GM12878 (cell line): ENCODE results near the gene SEPHS2. TPM values are rescaled to one million over a fixed set of nuclear protein-coding genes. Genes with fewer than 3 reads are reported as not detected.
A peak's percentile ranks its signal among the peaks of the same experiment; 100 is the strongest.
"Not testable (repeated sequence)": the region's sequence is repeated elsewhere in the genome, so short reads cannot be mapped to it uniquely, and the experiment has no call there.

ENCODE experiments used
- ATAC-seq: fragments of 200-7000 bp; cut with Tn5 transposase; 3 replicates; pipeline ENCODE4 v1.9.1; 2020; ENCODE audit warnings: mild to moderate bottlenecking, moderate library complexity
- BruUV-seq: library from RNA; stranded (reverse); fragments of 400-500 nt; replicated peaks from 2 replicates; lab custom pipeline; 2021; lab: Mats Ljungman, UMichigan
- CTCF ChIA-PET: fragments of 300-600 bp; sonication (Branson Sonifier 250); formaldehyde crosslinking; extraction: SDS; loops from one replicate; lab custom pipeline; 2021; ENCODE audit warnings: inconsistent platforms; lab: Yijun Ruan, JAX
- POLR2A ChIA-PET: fragments of 350-600 bp; formaldehyde crosslinking; extraction: SDS; loops from one replicate; lab custom pipeline; 2021; ENCODE audit warnings: inconsistent platforms; lab: Charles Lee
- RAD21 ChIA-PET: fragments of 300-600 bp; sonication (Branson Sonifier 250); formaldehyde crosslinking; loops from one replicate; lab custom pipeline; 2023; ENCODE audit warnings: antibody characterized with exemption; ENCODE audit not compliant: unreplicated experiment; lab: Charles Lee
- SMC1A ChIA-PET: fragments of 300-600 bp; sonication (Branson Sonifier 250); formaldehyde crosslinking; loops from one replicate; lab custom pipeline; 2023; ENCODE audit not compliant: unreplicated experiment, uncharacterized antibody; lab: Charles Lee
- DNase-seq: peaks from one replicate; pipeline ENCODE4 v3.0.0-alpha.2; 2011; ENCODE audit warnings: low read depth, low spot score
- FAIRE-seq: peaks from 3 replicates; lab custom pipeline; 2011; peaks lifted over from hg19 to GRCh38; lab: Jason Lieb, UNC
- H2AFZ ChIP-seq: 2 replicates; pipeline ENCODE4 v1.6.0; 2011; ENCODE audit warnings: low read depth, low read length, control low read depth; ENCODE audit not compliant: control insufficient read depth
- H3K27ac ChIP-seq: 2 replicates; pipeline ENCODE4 v1.5.1; 2011; ENCODE audit warnings: control low read depth; ENCODE audit not compliant: control insufficient read depth, insufficient read depth
- H3K27me3 ChIP-seq, 2 experiments: replicated peaks in 1 of 2; 2 replicates each; pipeline versions ENCODE4 v1.6.0 to v1.6.1; 2011; ENCODE audit warnings: low read length in 1 of 2; ENCODE audit not compliant: control insufficient read depth in 2 of 2, insufficient read depth in 2 of 2
- H3K36me3 ChIP-seq, 2 experiments: 2 replicates each; pipeline ENCODE4 v1.5.1; 2011; ENCODE audit warnings: low read length in 1 of 2; ENCODE audit not compliant: control insufficient read depth in 2 of 2, insufficient read depth in 2 of 2
- H3K4me1 ChIP-seq: 2 replicates; pipeline ENCODE4 v1.6.1; 2011; ENCODE audit warnings: mild to moderate bottlenecking, low read length, moderate library complexity, mixed read lengths; ENCODE audit not compliant: control insufficient read depth, insufficient read depth
- H3K4me2 ChIP-seq: 2 replicates; pipeline ENCODE4 v1.6.0; 2011; ENCODE audit warnings: control low read depth; ENCODE audit not compliant: control insufficient read depth, insufficient read depth
- H3K4me3 ChIP-seq: fragments of 200-600 bp; sonication (generic); 2 replicates; pipeline ENCODE4 v1.5.1; 2016
- H3K79me2 ChIP-seq: 2 replicates; pipeline ENCODE4 v1.6.0; 2011; ENCODE audit warnings: low read length; ENCODE audit not compliant: control insufficient read depth, insufficient read depth
- H3K9ac ChIP-seq: 2 replicates; pipeline ENCODE4 v1.8.0; 2011; ENCODE audit warnings: low read length, control low read depth, mixed read lengths; ENCODE audit not compliant: control insufficient read depth, insufficient read depth
- H3K9me3 ChIP-seq: replicated peaks from 3 replicates; pipeline ENCODE4 v1.5.1; 2011; ENCODE audit warnings: mild to moderate bottlenecking, low read length; ENCODE audit not compliant: control insufficient read depth, insufficient read depth
- H4K20me1 ChIP-seq: 2 replicates; pipeline ENCODE4 v1.6.0; 2011; ENCODE audit not compliant: control insufficient read depth, insufficient read depth
- NR2C1 ChIP-seq: fragments of 450-650 bp; IDR thresholded peaks from 2 replicates; pipeline ENCODE4 v1.6.1; 2017; ENCODE audit warnings: antibody characterized with exemption, mild to moderate bottlenecking, moderate library complexity
- ZNF384 ChIP-seq: IDR thresholded peaks from 2 replicates; pipeline ENCODE4 v1.6.1; 2012; ENCODE audit warnings: low read depth, mild to moderate bottlenecking, low read length, improper control_type of control experiment, borderline replicate concordance
- WGBS: methylation state at CpG from one replicate; pipeline ENCODE4 v1.1.6; 2016; ENCODE audit warnings: low lambda C conversion rate; ENCODE audit not compliant: insufficient replicate concordance, insufficient coverage; ENCODE audit errors: missing lambda C conversion rate; 5-methylcytosine and 5-hydroxymethylcytosine counted together
- in situ Hi-C: fragments of 300-500 bp; cut with MboI; formaldehyde crosslinking; loops from 9 replicates; pipeline ENCODE4 v1.14.3; 2018; ENCODE audit warnings: mixed read lengths
- intact Hi-C: fragments of 100-400 bp; cut with micrococcal nuclease; formaldehyde crosslinking; loops from one replicate; pipeline ENCODE4 v1.14.2; 2022; ENCODE audit not compliant: unreplicated experiment
- polyA plus RNA-seq, 11 experiments: library from polyadenylated mRNA; depleted of rRNA in 4 of 11; unstranded in 6 of 11; stranded (reverse) in 5 of 11; fragments of >200 nt; fragmentation: Nextera tagmentation in 4 of 11; fragmentation: Illumina TruSeq in 1 of 11; extraction: Ambion mirVana in 4 of 11; extraction: Trizol in 1 of 11; gene quantifications; 1 replicate in 1 of 11; 2 replicates in 10 of 11; pipeline versions ENCODE4 v1.2.1 to v1.2.3, GENCODE V29; 2011 to 2016; ENCODE audit warnings: inconsistent platforms in 2 of 11, missing spikeins in 2 of 11, low read depth in 1 of 11
- total RNA-seq, 4 experiments: library from RNA; depleted of rRNA in 3 of 4; stranded (reverse); fragments of >200 nt in 3 of 4; fragmentation: Illumina TruSeq in 1 of 4; extraction: Trizol in 1 of 4; gene quantifications; 2 replicates each; pipeline versions ENCODE4 v1.2.1 to v1.2.3, GENCODE V29; 2013 to 2021
- TF ChIP-seq, protein P1 (sequence below): fragments of 450-650 bp; IDR thresholded peaks from 2 replicates; pipeline ENCODE4 v1.6.1; 2016; ENCODE audit warnings: mild to moderate bottlenecking
- TF ChIP-seq, protein P2 (sequence below): fragments of 450-650 bp; formaldehyde crosslinking; IDR thresholded peaks from 2 replicates; pipeline ENCODE4 v1.4.0; 2022; ENCODE audit warnings: mild to moderate bottlenecking, moderate library complexity
- TF ChIP-seq, protein P3 (sequence below): IDR thresholded peaks from 2 replicates; pipeline ENCODE4 v1.6.1; 2011; ENCODE audit warnings: low read depth, mild to moderate bottlenecking, low read length, moderate library complexity, borderline replicate concordance; ENCODE audit errors: extremely low read depth
- TF ChIP-seq, protein P4 (sequence below): IDR thresholded peaks from 2 replicates; pipeline ENCODE4 v1.6.1; 2012; ENCODE audit warnings: low read depth, low read length, improper control_type of control experiment

The SEPHS2 gene
- total and polyA plus RNA-seq, 10 of the 15 experiments (the other 5 are each of a cell fraction or from before 2014, with no cell fraction given) = 21.6 to 99.8 (median 72.9) TPM

DNA sequence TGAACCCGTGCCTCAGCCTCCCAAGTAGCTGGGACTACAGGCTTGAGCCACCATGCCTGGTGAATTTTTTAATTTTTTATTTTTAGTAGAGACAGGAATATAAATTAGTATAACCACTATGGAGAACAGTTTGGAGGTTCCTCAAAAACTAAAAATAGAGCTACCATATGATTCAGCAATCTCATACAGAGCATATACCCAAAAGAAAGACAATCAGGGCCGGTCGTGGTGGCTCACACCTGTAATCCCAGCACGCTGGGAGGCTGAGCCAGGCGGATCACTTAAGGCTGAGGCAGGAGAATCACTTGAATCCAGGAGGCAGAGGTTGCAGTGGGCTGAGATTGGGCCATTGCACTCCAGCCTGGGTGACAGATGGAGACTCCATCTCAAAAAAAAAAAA, 15.8 kb upstream of the SEPHS2 start:
- ChIA-PET RAD21 (interaction anchor here (0.6 to 8.5 kb wide), 5 partner anchors 11 to 74 kb away, joined by 3 to 307 read pairs (median 4); partner anchors contain the start of genes DCTPP1, ITGAL and ZNF747), POLR2A (interaction anchor here (0.6 to 10.6 kb wide), 8 partner anchors 11 to 154 kb away, joined by 3 to 367 read pairs (median 4); partner anchors contain the start of genes DCTPP1 and ITGAL), SMC1A (interaction anchor here (0.8 to 19.4 kb wide), 7 partner anchors 11 to 90 kb away, joined by 3 to 431 read pairs (median 5); partner anchors contain the start of genes DCTPP1 and ITGAL), CTCF (interaction anchor here (0.6 to 7.8 kb wide), 5 partner anchors 10 to 398 kb away, joined by 3 to 125 read pairs (median 12); partner anchors contain the start of genes DCTPP1 and ITGAL)
- H3K4me2 ChIP-seq, DNase-seq, H3K36me3 ChIP-seq, H3K4me3 ChIP-seq, H3K79me2 ChIP-seq, ATAC-seq, H3K9me3 ChIP-seq, intact Hi-C loops, H3K27me3 ChIP-seq, H2AFZ ChIP-seq, FAIRE-seq, H4K20me1 ChIP-seq, BruUV-seq, H3K9ac ChIP-seq: not testable (repeated sequence)
- TF ChIP-seq, protein P1, sequence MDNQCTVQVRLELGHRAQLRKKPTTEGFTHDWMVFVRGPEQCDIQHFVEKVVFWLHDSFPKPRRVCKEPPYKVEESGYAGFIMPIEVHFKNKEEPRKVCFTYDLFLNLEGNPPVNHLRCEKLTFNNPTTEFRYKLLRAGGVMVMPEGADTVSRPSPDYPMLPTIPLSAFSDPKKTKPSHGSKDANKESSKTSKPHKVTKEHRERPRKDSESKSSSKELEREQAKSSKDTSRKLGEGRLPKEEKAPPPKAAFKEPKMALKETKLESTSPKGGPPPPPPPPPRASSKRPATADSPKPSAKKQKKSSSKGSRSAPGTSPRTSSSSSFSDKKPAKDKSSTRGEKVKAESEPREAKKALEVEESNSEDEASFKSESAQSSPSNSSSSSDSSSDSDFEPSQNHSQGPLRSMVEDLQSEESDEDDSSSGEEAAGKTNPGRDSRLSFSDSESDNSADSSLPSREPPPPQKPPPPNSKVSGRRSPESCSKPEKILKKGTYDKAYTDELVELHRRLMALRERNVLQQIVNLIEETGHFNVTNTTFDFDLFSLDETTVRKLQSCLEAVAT = 0 out of 2 replicates have a peak, but pooled peaks have one; percentile 30
- in situ Hi-C loops = loop anchor here (25.0 kb wide), 1 partner anchor 1426 kb away; no protein-coding TSS in a partner anchor
- peaks cover 41% of the 10 kb centered on the region for H3K4me1 ChIP-seq
- H3K27ac ChIP-seq = 0 out of 2 replicates have a peak overlapping the region, but pooled peaks have one; percentile 89
- 65% methylated on average over 5 of the region's 5 CpGs for WGBS

DNA sequence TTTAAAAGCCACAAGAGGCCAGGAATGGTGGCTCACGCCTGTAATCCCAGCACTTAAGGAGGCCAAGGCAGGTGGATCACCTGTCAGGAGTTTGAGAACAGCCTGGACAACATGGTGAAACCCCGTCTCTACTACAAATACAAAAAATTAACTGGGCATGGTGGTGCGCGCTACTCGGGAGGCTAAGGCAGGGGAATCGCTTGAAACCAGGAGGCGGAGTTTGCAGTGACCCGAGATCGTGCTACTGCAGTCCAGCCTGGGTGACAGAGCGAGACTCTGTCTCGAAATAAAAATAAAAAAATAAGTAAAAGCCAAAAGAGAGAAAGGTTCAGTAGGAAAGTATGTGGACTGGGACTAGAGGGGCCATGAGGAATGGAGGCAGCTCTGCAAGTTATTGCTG, 13.8 kb upstream of the SEPHS2 start:
- H3K36me3 ChIP-seq = no peaks in the 10 kb centered on the region
- H3K79me2 ChIP-seq = no peaks in the 10 kb centered on the region
- WGBS = under 1% methylated on average over 11 of the region's 11 CpGs
- no peaks in the 10 kb centered on the region for H4K20me1 ChIP-seq
- BruUV-seq = TSS peak; percentile 68
- SMC1A ChIA-PET = interaction anchor here (1.3 to 19.4 kb wide), 7 partner anchors 9 to 76 kb away, joined by 4 to 431 read pairs (median 8); partner anchors contain the start of genes DCTPP1, ITGAL and SEPHS2
- H3K27me3 ChIP-seq = no peaks in the 10 kb centered on the region
- peaks cover 47% of the 10 kb centered on the region for H3K4me1 ChIP-seq
- ATAC-seq = peak; percentile 62
- intact Hi-C loops = loop anchor here (2.0 kb wide), 1 partner anchor 29 kb away; the partner anchor contains the start of gene DCTPP1
- H3K4me3 ChIP-seq = peak overlapping the region; percentile 9; the same call in 1 of the 2 replicates
- in situ Hi-C loops = loop anchor here (25.0 kb wide), 1 partner anchor 1428 kb away; no protein-coding TSS in a partner anchor
- H3K9ac ChIP-seq = peak overlapping the region; percentile 77
- POLR2A ChIA-PET = interaction anchor here (0.9 to 10.6 kb wide), 7 partner anchors 9 to 175 kb away, joined by 3 to 367 read pairs (median 31); partner anchors contain the start of genes ITGAL, SEPHS2 and ZNF747
- DNase-seq = no peak
- FAIRE-seq = peak; percentile 44
- peak overlapping the region; percentile 89 for H3K27ac ChIP-seq
- peak overlapping the region; percentile 46 for H3K4me2 ChIP-seq
- RAD21 ChIA-PET = interaction anchor here (0.7 to 8.5 kb wide), 9 partner anchors 9 to 75 kb away, joined by 3 to 307 read pairs (median 4); partner anchors contain the start of genes DCTPP1, ITGAL and ZNF747
- CTCF ChIA-PET = interaction anchor here (1.2 to 7.8 kb wide), 5 partner anchors 12 to 139 kb away, joined by 4 to 125 read pairs (median 44); partner anchors contain the start of genes DCTPP1, ITGAL, SEPHS2 and ZNF747
- no peak overlapping the region; the same call in 1 of the 2 replicates for H2AFZ ChIP-seq
- H3K9me3 ChIP-seq = no peaks in the 10 kb centered on the region
- TF ChIP-seq NR2C1 (0 out of 2 replicates have a peak, but pooled peaks have one; percentile 8), ZNF384 (peak; percentile 23; the same call in 1 of the 2 replicates)
- TF ChIP-seq, protein P2, sequence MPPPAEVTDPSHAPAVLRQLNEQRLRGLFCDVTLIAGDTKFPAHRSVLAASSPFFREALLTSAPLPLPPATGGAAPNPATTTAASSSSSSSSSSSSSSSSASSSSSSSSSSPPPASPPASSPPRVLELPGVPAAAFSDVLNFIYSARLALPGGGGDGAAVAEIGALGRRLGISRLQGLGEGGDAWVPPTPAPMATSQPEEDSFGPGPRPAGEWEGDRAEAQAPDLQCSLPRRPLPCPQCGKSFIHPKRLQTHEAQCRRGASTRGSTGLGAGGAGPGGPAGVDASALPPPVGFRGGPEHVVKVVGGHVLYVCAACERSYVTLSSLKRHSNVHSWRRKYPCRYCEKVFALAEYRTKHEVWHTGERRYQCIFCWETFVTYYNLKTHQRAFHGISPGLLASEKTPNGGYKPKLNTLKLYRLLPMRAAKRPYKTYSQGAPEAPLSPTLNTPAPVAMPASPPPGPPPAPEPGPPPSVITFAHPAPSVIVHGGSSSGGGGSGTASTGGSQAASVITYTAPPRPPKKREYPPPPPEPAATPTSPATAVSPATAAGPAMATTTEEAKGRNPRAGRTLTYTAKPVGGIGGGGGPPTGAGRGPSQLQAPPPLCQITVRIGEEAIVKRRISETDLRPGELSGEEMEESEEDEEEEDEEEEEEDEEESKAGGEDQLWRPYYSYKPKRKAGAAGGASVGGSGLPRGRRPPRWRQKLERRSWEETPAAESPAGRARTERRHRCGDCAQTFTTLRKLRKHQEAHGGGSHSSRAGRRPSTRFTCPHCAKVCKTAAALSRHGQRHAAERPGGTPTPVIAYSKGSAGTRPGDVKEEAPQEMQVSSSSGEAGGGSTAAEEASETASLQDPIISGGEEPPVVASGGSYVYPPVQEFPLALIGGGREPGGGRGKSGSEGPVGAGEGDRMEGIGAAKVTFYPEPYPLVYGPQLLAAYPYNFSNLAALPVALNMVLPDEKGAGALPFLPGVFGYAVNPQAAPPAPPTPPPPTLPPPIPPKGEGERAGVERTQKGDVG = no peak
- TF ChIP-seq, protein P3, sequence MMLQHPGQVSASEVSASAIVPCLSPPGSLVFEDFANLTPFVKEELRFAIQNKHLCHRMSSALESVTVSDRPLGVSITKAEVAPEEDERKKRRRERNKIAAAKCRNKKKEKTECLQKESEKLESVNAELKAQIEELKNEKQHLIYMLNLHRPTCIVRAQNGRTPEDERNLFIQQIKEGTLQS = no peak
- TF ChIP-seq, protein P4, sequence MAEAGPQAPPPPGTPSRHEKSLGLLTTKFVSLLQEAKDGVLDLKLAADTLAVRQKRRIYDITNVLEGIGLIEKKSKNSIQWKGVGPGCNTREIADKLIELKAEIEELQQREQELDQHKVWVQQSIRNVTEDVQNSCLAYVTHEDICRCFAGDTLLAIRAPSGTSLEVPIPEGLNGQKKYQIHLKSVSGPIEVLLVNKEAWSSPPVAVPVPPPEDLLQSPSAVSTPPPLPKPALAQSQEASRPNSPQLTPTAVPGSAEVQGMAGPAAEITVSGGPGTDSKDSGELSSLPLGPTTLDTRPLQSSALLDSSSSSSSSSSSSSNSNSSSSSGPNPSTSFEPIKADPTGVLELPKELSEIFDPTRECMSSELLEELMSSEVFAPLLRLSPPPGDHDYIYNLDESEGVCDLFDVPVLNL = no peak
